KMS-11 (cell line): ENCODE data around the gene EPHA8.

Source experiments
- H2AFZ ChIP-seq: fragments of 200-600 bp; sonication (generic); 2 replicates; pipeline ENCODE4 v1.6.1; 2016; ENCODE audit warnings: antibody characterized with exemption, mixed run types, low read depth
- H3K27ac ChIP-seq: fragments of 200-600 bp; sonication (generic); 2 replicates; pipeline ENCODE4 v1.6.1; 2016; ENCODE audit warnings: mild to moderate bottlenecking, mixed run types
- H3K27me3 ChIP-seq: fragments of 200-600 bp; sonication (generic); 2 replicates; pipeline ENCODE4 v1.6.1; 2017; ENCODE audit warnings: mild to moderate bottlenecking, low read depth, mixed run types, moderate library complexity; ENCODE audit not compliant: insufficient read depth
- H3K36me3 ChIP-seq: fragments of 200-600 bp; sonication (generic); 2 replicates; pipeline ENCODE4 v1.6.1; 2017; ENCODE audit warnings: mild to moderate bottlenecking, mixed run types; ENCODE audit not compliant: insufficient read depth
- H3K4me1 ChIP-seq: fragments of 200-600 bp; sonication (generic); 2 replicates; pipeline ENCODE4 v1.6.1; 2016; ENCODE audit warnings: mild to moderate bottlenecking, low read depth, mixed run types; ENCODE audit not compliant: poor library complexity, severe bottlenecking
- H3K4me2 ChIP-seq: fragments of 200-600 bp; sonication (generic); 2 replicates; pipeline ENCODE4 v1.7.0; 2016; ENCODE audit warnings: mild to moderate bottlenecking, mixed run types
- H3K4me3 ChIP-seq: fragments of 200-600 bp; sonication (generic); IDR thresholded peaks from 2 replicates; pipeline ENCODE4 v1.6.1; 2017; ENCODE audit warnings: low read depth, low read length, mixed read lengths; ENCODE audit not compliant: insufficient read depth
- H3K79me2 ChIP-seq: fragments of 200-600 bp; sonication (generic); 2 replicates; pipeline ENCODE4 v1.6.1; 2016; ENCODE audit warnings: low read depth, mixed run types; ENCODE audit not compliant: insufficient read depth
- H3K9ac ChIP-seq: fragments of 200-600 bp; sonication (generic); 2 replicates; pipeline ENCODE4 v1.6.1; 2016; ENCODE audit warnings: mild to moderate bottlenecking, mixed run types
- H4K20me1 ChIP-seq: fragments of 200-600 bp; sonication (generic); 2 replicates; pipeline ENCODE4 v1.6.1; 2016; ENCODE audit warnings: mild to moderate bottlenecking, mixed run types; ENCODE audit not compliant: insufficient read depth
- TF ChIP-seq, protein P1 (sequence below): fragments of 200-600 bp; sonication (generic); conservative IDR thresholded peaks from 2 replicates; pipeline ENCODE4 v1.6.1; 2017; ENCODE audit warnings: low read depth, mild to moderate bottlenecking, antibody characterized with exemption, low read length, moderate library complexity, mixed read lengths

The EPHA8 gene

DNA sequence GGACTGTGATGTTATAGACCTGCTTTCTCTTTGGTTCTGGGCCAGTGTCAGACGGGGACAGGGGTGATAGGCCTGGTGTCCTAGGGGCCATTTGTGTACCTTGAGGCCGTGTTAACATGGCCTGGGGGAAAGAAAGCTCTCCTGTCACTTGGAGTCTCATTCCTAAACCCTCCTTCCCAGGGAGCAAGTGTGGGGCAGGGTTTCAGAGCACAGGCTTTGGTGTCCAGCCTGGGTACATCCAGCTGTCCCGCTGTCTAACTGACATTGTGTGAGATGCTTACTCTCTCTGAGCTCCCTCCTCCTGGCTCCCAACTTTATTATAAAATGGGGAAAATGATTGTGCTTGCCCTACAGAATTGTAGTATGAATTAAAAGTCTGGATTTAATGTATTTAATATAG, 32.6 kb upstream of the EPHA8 start:
- Histone ChIP-seq H3K4me1 (no peaks in the 10 kb centered on the region), H4K20me1 (no peaks in the 10 kb centered on the region), H3K4me3 (no peak overlapping the region), H3K27ac (no peak overlapping the region), H3K36me3 (no peaks in the 10 kb centered on the region), H2AFZ (no peak overlapping the region), H3K79me2 (no peaks in the 10 kb centered on the region), H3K4me2 (no peak overlapping the region), H3K9ac (no peak overlapping the region), H3K27me3 (no peaks in the 10 kb centered on the region)
- TF ChIP-seq, protein P1, sequence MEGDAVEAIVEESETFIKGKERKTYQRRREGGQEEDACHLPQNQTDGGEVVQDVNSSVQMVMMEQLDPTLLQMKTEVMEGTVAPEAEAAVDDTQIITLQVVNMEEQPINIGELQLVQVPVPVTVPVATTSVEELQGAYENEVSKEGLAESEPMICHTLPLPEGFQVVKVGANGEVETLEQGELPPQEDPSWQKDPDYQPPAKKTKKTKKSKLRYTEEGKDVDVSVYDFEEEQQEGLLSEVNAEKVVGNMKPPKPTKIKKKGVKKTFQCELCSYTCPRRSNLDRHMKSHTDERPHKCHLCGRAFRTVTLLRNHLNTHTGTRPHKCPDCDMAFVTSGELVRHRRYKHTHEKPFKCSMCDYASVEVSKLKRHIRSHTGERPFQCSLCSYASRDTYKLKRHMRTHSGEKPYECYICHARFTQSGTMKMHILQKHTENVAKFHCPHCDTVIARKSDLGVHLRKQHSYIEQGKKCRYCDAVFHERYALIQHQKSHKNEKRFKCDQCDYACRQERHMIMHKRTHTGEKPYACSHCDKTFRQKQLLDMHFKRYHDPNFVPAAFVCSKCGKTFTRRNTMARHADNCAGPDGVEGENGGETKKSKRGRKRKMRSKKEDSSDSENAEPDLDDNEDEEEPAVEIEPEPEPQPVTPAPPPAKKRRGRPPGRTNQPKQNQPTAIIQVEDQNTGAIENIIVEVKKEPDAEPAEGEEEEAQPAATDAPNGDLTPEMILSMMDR: no peak

DNA sequence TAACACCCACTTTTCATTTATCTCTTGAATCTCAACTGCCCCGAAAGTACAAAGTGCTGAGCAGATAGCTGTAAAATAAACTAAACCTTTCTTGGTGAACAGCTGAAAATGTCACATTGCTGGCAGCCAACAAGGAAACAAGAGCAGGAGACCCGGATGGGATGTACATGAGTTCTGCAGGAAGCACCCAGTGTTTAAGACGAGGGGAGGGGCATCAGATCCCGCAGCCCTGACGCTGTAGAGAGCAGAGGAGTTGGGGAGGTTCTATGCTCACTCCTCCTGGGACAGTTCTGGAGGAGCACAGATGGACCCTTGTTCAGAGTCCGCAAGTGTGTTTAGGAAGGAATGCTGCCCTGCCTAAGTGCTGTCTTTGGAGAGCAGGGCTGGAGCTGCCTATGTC, 32.0 kb upstream of the EPHA8 start:
- H3K27ac ChIP-seq: no peak overlapping the region
- H3K79me2 ChIP-seq: no peaks in the 10 kb centered on the region

DNA sequence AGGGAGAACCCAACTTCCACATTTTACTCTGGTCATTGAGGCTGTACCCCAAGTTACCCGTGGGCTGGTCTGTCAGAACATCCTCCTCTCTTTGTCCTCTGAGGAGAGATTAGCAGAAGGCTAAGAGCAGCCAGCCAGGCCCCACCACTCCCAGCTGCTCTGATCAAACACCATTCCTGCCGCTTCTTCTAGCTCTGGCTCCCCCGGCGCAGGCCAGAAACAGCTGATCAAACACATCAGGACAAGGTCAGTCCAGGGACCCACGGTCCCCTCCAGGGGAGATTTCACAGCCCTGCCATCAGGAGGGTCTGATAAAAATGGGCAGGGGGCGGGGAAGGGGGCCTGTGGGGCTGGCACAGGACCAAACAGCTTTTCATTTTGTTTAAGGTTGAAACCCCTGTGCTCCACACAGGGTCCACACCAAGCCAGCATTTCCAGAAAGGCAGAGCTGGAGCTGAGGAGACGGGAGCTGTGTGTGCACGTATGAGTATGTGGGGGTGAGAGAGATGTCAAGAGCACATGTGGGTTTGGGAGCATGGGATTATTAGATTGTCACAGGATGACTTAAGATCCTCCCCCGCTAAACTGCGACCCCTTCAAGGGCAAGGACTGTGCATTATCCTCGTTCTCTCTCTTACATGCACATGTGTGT, 29.9 kb upstream of the EPHA8 start:
- Histone ChIP-seq H3K27ac (no peak overlapping the region), H3K27me3 (no peaks in the 10 kb centered on the region), H3K36me3 (no peaks in the 10 kb centered on the region), H3K79me2 (no peaks in the 10 kb centered on the region), H4K20me1 (no peaks in the 10 kb centered on the region), H2AFZ (no peak overlapping the region), H3K9ac (no peak overlapping the region), H3K4me3 (no peak overlapping the region), H3K4me2 (no peak overlapping the region), H3K4me1 (no peaks in the 10 kb centered on the region)
- TF ChIP-seq, protein P1: no peak

More for the DNA sequence above, 32.0 kb upstream of the EPHA8 start:
- H3K4me3 ChIP-seq: no peak overlapping the region
- H3K9ac ChIP-seq: no peak overlapping the region
- H3K36me3 ChIP-seq: no peaks in the 10 kb centered on the region
- TF ChIP-seq, protein P1: no peak
- no peak overlapping the region for H2AFZ ChIP-seq
- H3K4me2 ChIP-seq: no peak overlapping the region
- H3K4me1 ChIP-seq: no peaks in the 10 kb centered on the region
- H4K20me1 ChIP-seq: no peaks in the 10 kb centered on the region
- H3K27me3 ChIP-seq: no peaks in the 10 kb centered on the region

DNA sequence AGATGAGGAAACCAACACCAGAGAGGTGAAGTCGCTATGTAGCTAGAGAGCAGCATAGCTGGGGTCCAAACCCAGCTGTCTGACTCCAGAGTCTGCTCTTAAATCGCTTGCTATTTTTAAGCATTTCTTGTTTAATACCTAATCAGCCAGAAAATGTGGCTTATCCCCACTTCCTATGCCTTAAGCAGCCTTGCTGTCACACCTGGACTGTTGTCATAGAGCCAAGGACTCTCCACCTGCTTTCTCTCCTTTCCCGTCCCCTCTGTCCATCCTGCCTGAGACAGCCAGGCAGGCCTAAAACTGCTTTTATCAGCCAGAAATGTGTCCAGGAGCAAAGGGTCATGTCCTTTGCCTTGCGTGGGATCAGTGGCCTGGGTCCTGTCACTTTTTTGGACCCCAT, 28.3 kb upstream of the EPHA8 start:
- Histone ChIP-seq H3K4me3 (no peak overlapping the region), H3K79me2 (no peaks in the 10 kb centered on the region)
- TF ChIP-seq, protein P1: no peak

More for the DNA sequence above, 28.3 kb upstream of the EPHA8 start:
- H3K9ac ChIP-seq: no peak overlapping the region
- no peak overlapping the region for H3K27ac ChIP-seq
- H3K27me3 ChIP-seq: no peaks in the 10 kb centered on the region
- no peaks in the 10 kb centered on the region for H3K4me1 ChIP-seq
- no peaks in the 10 kb centered on the region for H3K36me3 ChIP-seq
- no peak overlapping the region for H3K4me2 ChIP-seq
- no peak overlapping the region for H2AFZ ChIP-seq
- H4K20me1 ChIP-seq: no peaks in the 10 kb centered on the region
